GM23338 (cell line): Measurements from ENCODE around the gene CENPT. TPM values are rescaled to one million over a fixed set of nuclear protein-coding genes. Genes with fewer than 3 reads are reported as not detected.

Experiments used
- ATAC-seq: fragments of 200-7000 bp; cut with Tn5 transposase; 3 replicates; pipeline ENCODE4 v1.9.1; 2020
- DNase-seq: peaks from one replicate; pipeline ENCODE4 v3.0.0-alpha.2; 2015; ENCODE audit warnings: low spot score
- H2AFZ ChIP-seq: fragments of 200-600 bp; sonication (generic); 2 replicates; pipeline ENCODE4 v1.8.0; 2016; ENCODE audit warnings: antibody characterized with exemption, mild to moderate bottlenecking, moderate library complexity
- H3F3A ChIP-seq: fragments of 200-600 bp; sonication (generic); replicated peaks from 2 replicates; pipeline ENCODE4 v1.8.0; 2017; ENCODE audit warnings: antibody characterized with exemption, mixed run types, low read depth
- H3K27ac ChIP-seq: fragments of 200-600 bp; sonication (generic); 2 replicates; pipeline ENCODE4 v1.6.1; 2016; ENCODE audit warnings: low read depth
- H3K27me3 ChIP-seq: fragments of 200-600 bp; sonication (generic); 2 replicates; pipeline ENCODE4 v1.8.0; 2016; ENCODE audit warnings: mild to moderate bottlenecking, mixed run types, moderate library complexity; ENCODE audit not compliant: insufficient read depth
- H3K36me3 ChIP-seq: fragments of 200-600 bp; sonication (generic); 2 replicates; pipeline ENCODE4 v1.8.0; 2016; ENCODE audit warnings: mild to moderate bottlenecking; ENCODE audit not compliant: insufficient read depth
- H3K4me1 ChIP-seq: fragments of 200-600 bp; sonication (generic); 2 replicates; pipeline ENCODE4 v1.8.0; 2016; ENCODE audit warnings: mild to moderate bottlenecking, moderate library complexity; ENCODE audit not compliant: insufficient read depth
- H3K4me2 ChIP-seq: fragments of 200-600 bp; sonication (generic); 2 replicates; pipeline ENCODE4 v1.7.1; 2017; ENCODE audit warnings: mixed run types
- H3K4me3 ChIP-seq: fragments of 200-600 bp; sonication (generic); 2 replicates; pipeline ENCODE4 v1.6.1; 2016; ENCODE audit warnings: mixed run types
- H3K79me2 ChIP-seq: fragments of 200-600 bp; sonication (generic); replicated peaks from 2 replicates; pipeline ENCODE4 v1.8.0; 2017; ENCODE audit warnings: mild to moderate bottlenecking; ENCODE audit not compliant: insufficient read depth
- H3K9me2 ChIP-seq: fragments of 200-600 bp; sonication (generic); 2 replicates; pipeline ENCODE4 v1.8.0; 2017; ENCODE audit not compliant: insufficient read depth
- H4K20me1 ChIP-seq: fragments of 200-600 bp; sonication (generic); replicated peaks from 2 replicates; pipeline ENCODE4 v1.8.0; 2017; ENCODE audit warnings: mild to moderate bottlenecking; ENCODE audit not compliant: insufficient read depth
- H3K27ac Mint-ChIP-seq: 2 replicates; pipeline ENCODE4 v1.8.0; 2020; ENCODE audit warnings: inconsistent platforms, mild to moderate bottlenecking, moderate library complexity, mixed read lengths
- H3K27me3 Mint-ChIP-seq: 3 replicates; pipeline ENCODE4 v1.8.0; 2022; ENCODE audit warnings: low read depth, mild to moderate bottlenecking, moderate library complexity, mixed read lengths, inconsistent platforms; ENCODE audit not compliant: insufficient read depth, poor library complexity
- H3K36me3 Mint-ChIP-seq: 3 replicates; pipeline ENCODE4 v1.8.0; 2021; ENCODE audit warnings: low read depth, mild to moderate bottlenecking, inconsistent platforms, moderate library complexity, mixed read lengths
- H3K4me1 Mint-ChIP-seq: 3 replicates; pipeline ENCODE4 v1.8.0; 2020; ENCODE audit warnings: mild to moderate bottlenecking, inconsistent platforms, mixed read lengths
- H3K4me3 Mint-ChIP-seq: 3 replicates; pipeline ENCODE4 v1.8.0; 2021; ENCODE audit warnings: moderate library complexity, mild to moderate bottlenecking, inconsistent platforms, mixed read lengths
- H3K9me3 Mint-ChIP-seq: 3 replicates; pipeline ENCODE4 v1.8.0; 2020; ENCODE audit warnings: moderate library complexity, mild to moderate bottlenecking, inconsistent platforms, mixed read lengths
- CREB1 ChIP-seq: fragments of 250-450 bp; sonication (Bioruptor Pico); IDR thresholded peaks from 2 replicates; pipeline ENCODE4 v1.5.0; 2020; ENCODE audit warnings: low read depth, mild to moderate bottlenecking, moderate library complexity
- CTCF ChIP-seq, 2 experiments: fragments of 200-600 bp in 1 of 2; sonication (generic) in 1 of 2; conservative IDR thresholded peaks; 2 replicates each; pipeline versions ENCODE4 v1.5.1 to v1.6.1; 2016 to 2017; ENCODE audit warnings: antibody characterized with exemption in 2 of 2, low read depth in 2 of 2, mild to moderate bottlenecking in 2 of 2, moderate library complexity in 1 of 2
- EZH2 ChIP-seq: fragments of 200-600 bp; sonication (generic); IDR thresholded peaks from one replicate; pipeline ENCODE4 v1.8.0; 2017; ENCODE audit warnings: antibody characterized with exemption, mild to moderate bottlenecking, low read depth; ENCODE audit not compliant: unreplicated experiment
- EZH2phosphoT487 ChIP-seq: fragments of 200-600 bp; sonication (generic); IDR thresholded peaks from one replicate; pipeline ENCODE4 v1.8.1; 2018; ENCODE audit warnings: antibody characterized with exemption; ENCODE audit not compliant: unreplicated experiment
- JUNB ChIP-seq: IDR thresholded peaks from one replicate; pipeline ENCODE4 v1.6.1; 2016; ENCODE audit warnings: antibody characterized with exemption; ENCODE audit not compliant: unreplicated experiment
- NANOG ChIP-seq: IDR thresholded peaks from 2 replicates; pipeline ENCODE4 v1.6.1; 2016; ENCODE audit warnings: antibody characterized with exemption, borderline replicate concordance
- POLR2AphosphoS5 ChIP-seq: IDR thresholded peaks from 2 replicates; pipeline ENCODE4 v1.6.1; 2016; ENCODE audit warnings: antibody characterized with exemption, low read depth
- STAT1 ChIP-seq: IDR thresholded peaks from one replicate; pipeline ENCODE4 v1.6.1; 2016; ENCODE audit warnings: antibody characterized with exemption; ENCODE audit not compliant: unreplicated experiment
- ZNF114 ChIP-seq: fragments of 250-450 bp; sonication (Bioruptor Pico); IDR thresholded peaks from 2 replicates; pipeline ENCODE4 v1.5.0; 2020; ENCODE audit warnings: mild to moderate bottlenecking, moderate library complexity
- ZNF331 ChIP-seq: fragments of 250-450 bp; sonication (Bioruptor Pico); IDR thresholded peaks from 2 replicates; pipeline ENCODE4 v1.5.0; 2020; ENCODE audit warnings: low read depth, mild to moderate bottlenecking, moderate library complexity
- polyA plus RNA-seq: library from polyadenylated mRNA; unstranded; fragments of >200 nt; fragmentation: Nextera tagmentation; extraction: Ambion mirVana; gene quantifications from 2 replicates; pipeline ENCODE4 v1.2.1, GENCODE V29; 2016
- total RNA-seq: library from RNA; depleted of rRNA; stranded (reverse); fragments of >200 nt; shearing (Covaris generic); gene quantifications from 2 replicates; pipeline ENCODE4 v1.2.3, GENCODE V29; 2014
- TF ChIP-seq, protein P1 (sequence below): fragments of 250-450 bp; sonication (Bioruptor Pico); IDR thresholded peaks from 2 replicates; pipeline ENCODE4 v1.5.0; 2020; ENCODE audit warnings: mild to moderate bottlenecking, moderate library complexity
- TF ChIP-seq, protein P2 (sequence below): IDR thresholded peaks from one replicate; pipeline ENCODE4 v1.6.1; 2018; ENCODE audit warnings: antibody characterized with exemption; ENCODE audit not compliant: unreplicated experiment
- TF ChIP-seq, protein P3 (sequence below): IDR thresholded peaks from 2 replicates; pipeline ENCODE4 v1.6.1; 2016; ENCODE audit warnings: antibody characterized with exemption

The CENPT gene
- total and polyA plus RNA-seq, 2 experiments from 2014 or later, result 55.4 to 63.8 TPM

DNA sequence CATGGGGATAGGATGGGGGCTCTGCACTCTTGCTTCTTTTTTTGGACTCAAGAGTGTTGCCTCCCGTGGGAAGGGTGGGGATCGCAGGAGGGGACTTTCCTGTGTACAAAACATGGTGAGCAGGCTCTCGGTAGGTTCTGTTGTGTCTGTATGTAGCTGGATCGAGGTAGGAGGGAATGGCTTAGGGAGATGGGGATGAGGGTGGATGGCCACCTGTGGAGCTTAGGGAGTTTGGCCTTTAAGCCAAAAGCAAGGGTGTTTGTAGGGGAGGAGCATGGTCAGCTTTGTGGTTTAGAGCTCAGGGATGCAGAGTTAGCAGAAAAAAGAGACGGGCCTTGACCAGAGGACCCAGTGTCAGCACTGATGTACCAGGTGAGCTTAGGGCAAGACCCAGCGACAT is 14.4 kb upstream of the CENPT start:
- H3K79me2 ChIP-seq, result peaks cover 86% of the 10 kb centered on the region
- peaks cover 30% of the 10 kb centered on the region for H3K4me1 Mint-ChIP-seq
- peaks cover 12% of the 10 kb centered on the region for H3K4me1 ChIP-seq
- TF ChIP-seq ZNF114 (CRISPR knock-in tag), result no peak
- TF ChIP-seq POLR2AphosphoS5, result no peak
- no peak for TF ChIP-seq STAT1
- TF ChIP-seq, protein P1, sequence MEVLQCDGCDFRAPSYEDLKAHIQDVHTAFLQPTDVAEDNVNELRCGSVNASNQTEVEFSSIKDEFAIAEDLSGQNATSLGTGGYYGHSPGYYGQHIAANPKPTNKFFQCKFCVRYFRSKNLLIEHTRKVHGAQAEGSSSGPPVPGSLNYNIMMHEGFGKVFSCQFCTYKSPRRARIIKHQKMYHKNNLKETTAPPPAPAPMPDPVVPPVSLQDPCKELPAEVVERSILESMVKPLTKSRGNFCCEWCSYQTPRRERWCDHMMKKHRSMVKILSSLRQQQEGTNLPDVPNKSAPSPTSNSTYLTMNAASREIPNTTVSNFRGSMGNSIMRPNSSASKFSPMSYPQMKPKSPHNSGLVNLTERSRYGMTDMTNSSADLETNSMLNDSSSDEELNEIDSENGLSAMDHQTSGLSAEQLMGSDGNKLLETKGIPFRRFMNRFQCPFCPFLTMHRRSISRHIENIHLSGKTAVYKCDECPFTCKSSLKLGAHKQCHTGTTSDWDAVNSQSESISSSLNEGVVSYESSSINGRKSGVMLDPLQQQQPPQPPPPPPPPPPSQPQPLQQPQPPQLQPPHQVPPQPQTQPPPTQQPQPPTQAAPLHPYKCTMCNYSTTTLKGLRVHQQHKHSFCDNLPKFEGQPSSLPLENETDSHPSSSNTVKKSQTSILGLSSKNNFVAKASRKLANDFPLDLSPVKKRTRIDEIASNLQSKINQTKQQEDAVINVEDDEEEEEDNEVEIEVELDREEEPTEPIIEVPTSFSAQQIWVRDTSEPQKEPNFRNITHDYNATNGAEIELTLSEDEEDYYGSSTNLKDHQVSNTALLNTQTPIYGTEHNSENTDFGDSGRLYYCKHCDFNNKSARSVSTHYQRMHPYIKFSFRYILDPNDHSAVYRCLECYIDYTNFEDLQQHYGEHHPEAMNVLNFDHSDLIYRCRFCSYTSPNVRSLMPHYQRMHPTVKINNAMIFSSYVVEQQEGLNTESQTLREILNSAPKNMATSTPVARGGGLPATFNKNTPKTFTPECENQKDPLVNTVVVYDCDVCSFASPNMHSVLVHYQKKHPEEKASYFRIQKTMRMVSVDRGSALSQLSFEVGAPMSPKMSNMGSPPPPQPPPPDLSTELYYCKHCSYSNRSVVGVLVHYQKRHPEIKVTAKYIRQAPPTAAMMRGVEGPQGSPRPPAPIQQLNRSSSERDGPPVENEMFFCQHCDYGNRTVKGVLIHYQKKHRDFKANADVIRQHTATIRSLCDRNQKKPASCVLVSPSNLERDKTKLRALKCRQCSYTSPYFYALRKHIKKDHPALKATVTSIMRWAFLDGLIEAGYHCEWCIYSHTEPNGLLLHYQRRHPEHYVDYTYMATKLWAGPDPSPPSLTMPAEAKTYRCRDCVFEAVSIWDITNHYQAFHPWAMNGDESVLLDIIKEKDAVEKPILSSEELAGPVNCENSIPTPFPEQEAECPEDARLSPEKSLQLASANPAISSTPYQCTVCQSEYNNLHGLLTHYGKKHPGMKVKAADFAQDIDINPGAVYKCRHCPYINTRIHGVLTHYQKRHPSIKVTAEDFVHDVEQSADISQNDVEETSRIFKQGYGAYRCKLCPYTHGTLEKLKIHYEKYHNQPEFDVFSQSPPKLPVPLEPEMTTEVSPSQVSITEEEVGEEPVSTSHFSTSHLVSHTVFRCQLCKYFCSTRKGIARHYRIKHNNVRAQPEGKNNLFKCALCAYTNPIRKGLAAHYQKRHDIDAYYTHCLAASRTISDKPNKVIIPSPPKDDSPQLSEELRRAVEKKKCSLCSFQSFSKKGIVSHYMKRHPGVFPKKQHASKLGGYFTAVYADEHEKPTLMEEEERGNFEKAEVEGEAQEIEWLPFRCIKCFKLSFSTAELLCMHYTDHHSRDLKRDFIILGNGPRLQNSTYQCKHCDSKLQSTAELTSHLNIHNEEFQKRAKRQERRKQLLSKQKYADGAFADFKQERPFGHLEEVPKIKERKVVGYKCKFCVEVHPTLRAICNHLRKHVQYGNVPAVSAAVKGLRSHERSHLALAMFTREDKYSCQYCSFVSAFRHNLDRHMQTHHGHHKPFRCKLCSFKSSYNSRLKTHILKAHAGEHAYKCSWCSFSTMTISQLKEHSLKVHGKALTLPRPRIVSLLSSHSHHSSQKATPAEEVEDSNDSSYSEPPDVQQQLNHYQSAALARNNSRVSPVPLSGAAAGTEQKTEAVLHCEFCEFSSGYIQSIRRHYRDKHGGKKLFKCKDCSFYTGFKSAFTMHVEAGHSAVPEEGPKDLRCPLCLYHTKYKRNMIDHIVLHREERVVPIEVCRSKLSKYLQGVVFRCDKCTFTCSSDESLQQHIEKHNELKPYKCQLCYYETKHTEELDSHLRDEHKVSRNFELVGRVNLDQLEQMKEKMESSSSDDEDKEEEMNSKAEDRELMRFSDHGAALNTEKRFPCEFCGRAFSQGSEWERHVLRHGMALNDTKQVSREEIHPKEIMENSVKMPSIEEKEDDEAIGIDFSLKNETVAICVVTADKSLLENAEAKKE (CRISPR knock-in tag), result no peak
- TF ChIP-seq NANOG, result no peak
- no peak for TF ChIP-seq CREB1 (CRISPR knock-in tag)
- no peak for TF ChIP-seq CTCF (conservative IDR thresholded peaks at IDR 0.05; ENCODE audit: low read depth in 2 of 2)
- TF ChIP-seq, protein P2, sequence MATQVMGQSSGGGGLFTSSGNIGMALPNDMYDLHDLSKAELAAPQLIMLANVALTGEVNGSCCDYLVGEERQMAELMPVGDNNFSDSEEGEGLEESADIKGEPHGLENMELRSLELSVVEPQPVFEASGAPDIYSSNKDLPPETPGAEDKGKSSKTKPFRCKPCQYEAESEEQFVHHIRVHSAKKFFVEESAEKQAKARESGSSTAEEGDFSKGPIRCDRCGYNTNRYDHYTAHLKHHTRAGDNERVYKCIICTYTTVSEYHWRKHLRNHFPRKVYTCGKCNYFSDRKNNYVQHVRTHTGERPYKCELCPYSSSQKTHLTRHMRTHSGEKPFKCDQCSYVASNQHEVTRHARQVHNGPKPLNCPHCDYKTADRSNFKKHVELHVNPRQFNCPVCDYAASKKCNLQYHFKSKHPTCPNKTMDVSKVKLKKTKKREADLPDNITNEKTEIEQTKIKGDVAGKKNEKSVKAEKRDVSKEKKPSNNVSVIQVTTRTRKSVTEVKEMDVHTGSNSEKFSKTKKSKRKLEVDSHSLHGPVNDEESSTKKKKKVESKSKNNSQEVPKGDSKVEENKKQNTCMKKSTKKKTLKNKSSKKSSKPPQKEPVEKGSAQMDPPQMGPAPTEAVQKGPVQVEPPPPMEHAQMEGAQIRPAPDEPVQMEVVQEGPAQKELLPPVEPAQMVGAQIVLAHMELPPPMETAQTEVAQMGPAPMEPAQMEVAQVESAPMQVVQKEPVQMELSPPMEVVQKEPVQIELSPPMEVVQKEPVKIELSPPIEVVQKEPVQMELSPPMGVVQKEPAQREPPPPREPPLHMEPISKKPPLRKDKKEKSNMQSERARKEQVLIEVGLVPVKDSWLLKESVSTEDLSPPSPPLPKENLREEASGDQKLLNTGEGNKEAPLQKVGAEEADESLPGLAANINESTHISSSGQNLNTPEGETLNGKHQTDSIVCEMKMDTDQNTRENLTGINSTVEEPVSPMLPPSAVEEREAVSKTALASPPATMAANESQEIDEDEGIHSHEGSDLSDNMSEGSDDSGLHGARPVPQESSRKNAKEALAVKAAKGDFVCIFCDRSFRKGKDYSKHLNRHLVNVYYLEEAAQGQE, result no peak
- no peak for TF ChIP-seq ZNF331
- no peak for TF ChIP-seq EZH2phosphoT487
- no peak for TF ChIP-seq EZH2
- TF ChIP-seq, protein P3, sequence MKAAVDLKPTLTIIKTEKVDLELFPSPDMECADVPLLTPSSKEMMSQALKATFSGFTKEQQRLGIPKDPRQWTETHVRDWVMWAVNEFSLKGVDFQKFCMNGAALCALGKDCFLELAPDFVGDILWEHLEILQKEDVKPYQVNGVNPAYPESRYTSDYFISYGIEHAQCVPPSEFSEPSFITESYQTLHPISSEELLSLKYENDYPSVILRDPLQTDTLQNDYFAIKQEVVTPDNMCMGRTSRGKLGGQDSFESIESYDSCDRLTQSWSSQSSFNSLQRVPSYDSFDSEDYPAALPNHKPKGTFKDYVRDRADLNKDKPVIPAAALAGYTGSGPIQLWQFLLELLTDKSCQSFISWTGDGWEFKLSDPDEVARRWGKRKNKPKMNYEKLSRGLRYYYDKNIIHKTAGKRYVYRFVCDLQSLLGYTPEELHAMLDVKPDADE, result no peak
- TF ChIP-seq JUNB, result no peak
- H3K36me3 ChIP-seq, result peaks cover 18% of the 10 kb centered on the region
- H3K4me3 Mint-ChIP-seq, result no peak overlapping the region
- H4K20me1 ChIP-seq, result peaks cover 53% of the 10 kb centered on the region
- no peak overlapping the region for H3K27ac Mint-ChIP-seq
- ATAC-seq (no peak), DNase-seq (no peak)
- no peak overlapping the region for H3K27ac ChIP-seq
- H2AFZ ChIP-seq, result no peak overlapping the region
- H3F3A ChIP-seq, result peaks cover 5% of the 10 kb centered on the region; the same call in 1 of the 2 replicates
- no peaks in the 10 kb centered on the region for H3K9me2 ChIP-seq
- peaks cover 3% of the 10 kb centered on the region for H3K27me3 Mint-ChIP-seq
- H3K4me2 ChIP-seq, result no peak overlapping the region
- H3K9me3 Mint-ChIP-seq, result no peaks in the 10 kb centered on the region
- no peak overlapping the region for H3K4me3 ChIP-seq
- no peaks in the 10 kb centered on the region for H3K27me3 ChIP-seq
- peaks cover 52% of the 10 kb centered on the region for H3K36me3 Mint-ChIP-seq
